ENCODE measurements around the gene GLI2.

GLI2 gene

DNA sequence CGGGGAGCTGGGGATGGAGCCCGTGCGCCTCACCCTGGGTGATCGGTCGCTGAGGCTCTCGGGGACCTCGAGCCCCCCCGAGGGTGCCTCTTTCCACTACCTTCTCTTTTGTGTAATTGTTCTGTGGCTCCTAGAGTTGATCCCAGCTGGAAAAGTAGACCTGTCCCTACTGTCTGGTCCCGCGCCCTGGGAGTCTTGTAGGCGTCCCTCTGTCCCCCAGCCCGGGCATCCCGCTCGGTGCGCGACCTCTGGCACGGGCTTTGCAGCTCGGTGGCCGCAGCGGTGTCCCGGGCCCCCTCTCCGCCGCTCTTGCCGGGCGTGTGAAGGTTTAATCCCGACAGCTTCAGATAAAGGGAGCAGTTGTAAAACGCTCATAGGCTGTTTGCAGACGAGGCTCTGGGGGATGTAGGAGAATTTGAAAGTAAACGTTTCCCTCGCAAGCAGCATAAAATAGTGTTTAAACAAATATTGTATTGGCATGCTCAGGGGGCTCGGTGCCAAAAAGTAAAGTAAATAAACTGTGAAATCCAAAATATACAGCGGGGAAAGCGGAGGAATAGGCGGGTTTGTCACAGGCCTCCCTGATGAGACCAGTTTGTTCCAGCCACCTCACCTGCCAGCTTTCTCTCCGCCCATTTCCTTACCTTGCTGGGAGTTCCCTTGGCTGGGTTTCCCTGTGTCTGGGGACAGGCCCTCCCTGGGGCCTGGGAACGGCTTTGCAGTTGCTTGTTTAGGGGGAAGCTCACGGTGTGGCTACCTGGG, 1.9 kb downstream of the GLI2 start:
- DNase-seq (ENCODE audit: low read depth in 2 of 3, low spot score in 1 of 3) = no peak

DNA sequence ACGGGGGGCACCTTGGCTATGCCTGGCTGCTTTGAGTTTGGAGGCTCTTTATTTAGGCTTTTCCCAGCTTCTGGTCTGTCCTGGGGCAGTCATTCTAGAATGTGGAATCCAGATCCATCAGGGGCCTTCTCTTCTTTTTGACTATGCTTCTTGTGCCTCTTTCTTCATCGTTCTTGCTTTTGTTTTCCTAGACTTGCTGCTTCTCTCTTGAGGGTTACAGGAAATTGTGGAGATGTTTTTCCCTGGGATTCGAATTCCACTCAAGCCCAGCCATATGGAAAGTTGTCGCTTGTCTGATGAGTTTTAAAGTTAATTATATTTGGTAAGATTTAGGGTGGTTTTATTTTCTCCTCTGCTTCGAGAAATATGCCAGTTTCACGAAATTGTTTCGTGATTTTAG, 2.4 kb downstream of the GLI2 start:
- no peak for DNase-seq (ENCODE audit: low read depth in 2 of 3, low spot score in 1 of 3)

DNA sequence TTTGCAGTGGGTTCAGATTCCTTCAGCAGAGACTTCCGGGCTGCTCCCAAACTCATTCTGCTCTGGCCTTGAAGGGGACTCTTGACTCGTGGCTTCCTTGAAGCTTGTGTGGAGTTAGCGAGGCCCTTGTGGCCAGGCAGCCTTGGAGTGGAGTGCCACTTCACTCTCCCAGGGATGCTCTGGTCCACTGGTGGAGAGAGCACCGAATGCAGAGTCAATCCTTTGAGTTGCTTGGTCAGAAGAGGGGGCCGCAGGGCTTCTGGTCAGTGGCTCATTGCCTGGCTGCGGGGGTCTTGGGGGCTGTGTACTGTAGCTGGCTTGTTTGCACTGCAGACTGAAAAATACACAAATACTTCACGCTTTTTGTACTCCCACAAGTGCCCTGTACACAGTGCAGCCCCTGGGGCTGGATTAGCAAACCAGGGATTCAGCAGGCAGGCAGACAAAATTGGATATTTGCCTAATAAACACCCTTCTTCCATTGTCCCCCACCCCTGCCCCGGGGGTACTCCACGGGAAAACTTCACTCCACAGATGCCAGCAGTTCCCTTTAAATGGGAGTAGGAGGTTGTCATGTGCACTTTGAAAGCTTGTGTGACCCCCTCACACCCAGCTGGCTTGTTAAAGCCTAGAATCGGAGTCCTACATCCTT, 3.2 kb downstream of the GLI2 start:
- DNase-seq (ENCODE audit: low read depth in 2 of 3, low spot score in 1 of 3) = no peak

DNA sequence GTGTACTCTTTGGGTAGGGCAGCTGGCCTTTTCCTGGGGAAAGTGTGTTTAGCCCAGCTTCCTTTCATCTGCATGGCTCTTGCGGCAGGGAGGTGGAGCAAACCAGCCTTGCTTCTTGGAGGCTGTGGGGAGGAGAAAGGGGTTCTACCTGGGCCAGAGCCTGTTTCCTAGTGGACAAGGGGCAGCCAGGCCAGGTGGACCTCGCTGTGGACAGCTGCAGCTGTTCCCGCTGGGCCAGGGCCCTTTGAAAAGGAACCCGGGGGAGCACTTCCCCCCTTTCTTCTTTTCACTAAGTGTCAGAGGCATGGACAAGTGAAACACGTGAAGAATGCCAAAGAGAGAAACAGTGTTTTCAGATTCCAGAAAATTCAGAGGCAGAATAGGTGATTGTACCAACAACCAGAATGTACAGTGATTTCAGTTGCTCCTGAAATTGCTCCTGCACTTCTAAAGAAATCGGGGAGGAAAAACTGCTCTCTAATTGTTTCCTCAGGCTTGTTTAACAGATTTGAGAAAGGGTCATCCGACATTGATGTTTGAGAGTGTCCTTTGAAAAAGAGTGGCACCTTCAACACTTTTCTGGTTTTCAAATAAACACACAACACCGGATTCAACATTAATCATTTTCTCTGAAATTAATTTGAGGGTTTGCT, 3.9 kb downstream of the GLI2 start:
- DNase-seq (ENCODE audit: low read depth in 2 of 3, low spot score in 1 of 3) = no peak

DNA sequence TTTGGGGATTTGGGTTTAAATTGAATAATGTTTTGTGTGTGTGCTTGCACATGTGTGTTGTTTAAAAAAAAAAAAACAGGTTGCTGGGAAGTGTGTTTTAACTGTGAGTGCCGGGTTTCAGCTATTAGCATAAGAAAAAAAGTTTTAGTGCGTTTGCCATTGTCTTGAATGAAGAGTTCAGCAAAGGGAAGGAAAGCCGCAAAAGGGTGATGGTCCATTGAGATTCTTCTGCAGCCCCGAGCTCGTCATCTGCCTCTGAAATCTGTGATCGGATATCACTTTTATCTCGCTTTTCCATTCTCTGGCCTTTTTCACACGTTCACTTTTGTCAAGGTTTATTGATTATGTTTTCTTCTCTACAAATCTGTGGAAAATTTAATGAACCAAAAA, 4.7 kb downstream of the GLI2 start:
- no peak for DNase-seq (ENCODE audit: low read depth in 2 of 3, low spot score in 1 of 3)

DNA sequence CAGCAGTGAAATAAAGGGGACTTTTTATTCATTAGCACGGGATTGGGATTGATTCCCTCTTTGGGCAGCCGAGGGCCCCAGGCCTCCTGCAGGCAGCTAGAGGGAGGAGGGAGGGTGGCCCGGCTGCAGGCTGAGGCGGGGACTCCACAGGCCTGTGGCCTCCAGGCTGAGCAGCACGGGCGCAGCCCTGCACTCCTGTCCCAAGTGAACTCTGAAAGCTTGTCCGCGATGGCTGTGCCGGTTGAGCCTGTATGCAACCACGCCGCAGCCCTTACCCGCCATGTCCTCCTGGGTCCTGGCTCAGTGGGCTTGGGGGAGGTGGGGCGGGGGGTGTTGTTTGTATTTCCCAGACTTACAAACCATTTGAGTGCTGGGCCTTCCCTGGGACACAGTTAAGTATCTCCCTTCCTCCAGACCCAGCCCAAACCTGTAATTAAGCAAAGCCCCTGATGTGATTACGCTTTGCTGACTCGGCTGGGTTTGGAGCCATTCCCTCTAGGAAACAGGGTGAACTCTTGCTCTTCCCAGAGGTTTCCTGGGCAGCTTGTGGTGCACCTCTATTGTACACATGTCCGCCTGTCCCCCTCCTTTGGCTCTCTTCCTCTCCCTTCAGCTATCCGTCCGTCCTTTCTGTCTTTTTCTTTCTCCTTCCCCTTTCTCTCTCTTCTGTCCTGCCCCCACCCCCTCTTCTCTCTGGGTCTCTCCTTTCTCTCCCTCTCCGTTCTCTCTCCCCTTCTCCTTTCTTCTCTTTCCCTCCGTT, 5.3 kb downstream of the GLI2 start:
- no peak for DNase-seq (ENCODE audit: low read depth in 2 of 3, low spot score in 1 of 3)

DNA sequence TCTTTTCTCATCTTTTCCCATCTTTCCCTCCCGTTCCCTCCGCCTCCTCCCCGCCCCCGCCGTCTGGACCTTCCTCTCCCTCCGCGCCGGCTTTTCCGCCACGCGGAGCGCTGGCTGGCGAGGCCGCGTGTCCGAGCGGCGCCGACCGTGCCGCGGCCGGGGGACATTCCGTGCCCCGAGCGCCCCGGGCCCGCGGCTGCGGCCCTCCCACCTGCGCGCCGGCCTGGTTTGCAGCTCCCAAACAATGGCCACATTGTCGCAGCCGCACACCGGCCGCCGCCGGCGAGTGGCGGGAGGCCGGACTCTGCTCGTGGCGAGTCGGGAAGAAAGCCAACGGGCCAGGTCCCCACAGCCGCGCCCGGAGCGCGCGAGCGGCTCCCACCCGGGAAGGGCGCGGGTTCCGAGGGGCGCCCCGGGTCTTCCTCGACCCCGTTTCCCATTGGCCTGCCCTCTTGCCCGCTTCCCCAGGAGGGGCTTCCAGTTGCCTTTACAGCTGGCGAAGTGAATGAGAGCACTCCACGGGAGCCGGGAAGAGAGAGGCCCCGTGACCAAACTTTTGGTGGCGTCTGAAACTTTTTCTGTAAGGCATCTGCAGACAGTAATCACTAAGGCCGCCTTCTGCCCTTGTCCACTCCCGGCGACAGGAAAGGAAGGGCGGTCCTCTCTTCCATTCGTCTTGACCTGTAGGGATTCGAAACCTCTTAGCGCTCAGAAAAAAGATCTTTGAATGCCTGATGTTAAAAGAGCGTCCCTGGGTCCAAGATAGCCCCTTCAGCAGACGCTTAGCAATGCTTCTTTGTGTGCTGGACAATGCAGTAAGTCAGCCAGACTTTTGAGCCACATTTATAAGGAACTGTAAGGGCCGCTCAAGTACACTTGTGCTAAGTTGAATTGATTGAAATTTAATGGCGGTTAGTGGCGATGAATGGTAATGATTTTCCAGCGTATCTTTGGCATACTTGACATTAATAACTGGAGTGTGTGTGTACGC, 6.2 kb downstream of the GLI2 start:
- DNase-seq (ENCODE audit: low read depth in 2 of 3, low spot score in 1 of 3) = no peak

DNA sequence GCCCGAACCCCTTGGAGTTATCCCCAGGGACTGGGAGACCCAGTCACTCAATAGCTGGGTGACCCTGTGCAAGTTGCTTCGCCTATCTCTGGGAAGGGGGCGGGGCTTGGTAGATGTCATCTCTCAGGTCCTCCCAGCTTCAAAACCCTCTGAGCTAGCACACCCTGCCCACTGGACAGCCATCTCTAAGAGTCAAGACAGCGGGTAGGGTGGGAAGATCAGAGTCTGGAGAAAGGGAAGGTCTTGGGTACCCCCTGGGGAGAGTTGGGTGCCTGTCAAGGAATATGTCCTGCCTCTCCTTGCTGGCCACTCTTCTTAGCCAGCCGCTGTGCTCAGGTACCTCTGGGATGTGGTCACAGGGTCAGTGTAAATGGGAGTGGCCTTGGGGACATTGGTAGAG, 8.0 kb downstream of the GLI2 start:
- DNase-seq (ENCODE audit: low read depth in 2 of 3, low spot score in 1 of 3) = no peak

DNA sequence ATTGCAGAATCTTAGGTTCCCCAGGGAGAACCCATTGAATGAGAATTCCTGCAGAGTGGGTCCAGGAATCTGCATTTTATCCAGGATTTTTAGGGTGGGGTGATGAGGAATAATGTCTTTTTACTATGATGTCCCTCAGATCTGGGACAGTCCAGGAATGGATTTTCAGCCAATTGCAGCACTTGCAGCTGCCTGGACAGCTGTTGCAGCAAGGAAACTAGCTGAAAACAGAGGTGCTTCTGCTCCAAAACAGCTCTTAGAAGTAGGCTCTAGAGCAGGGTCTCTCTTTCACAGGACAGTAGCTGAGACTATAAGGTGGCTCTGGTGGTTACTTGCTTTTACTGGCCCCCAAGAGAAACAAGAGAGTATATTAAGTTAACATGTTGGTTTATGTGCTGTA, 9.1 kb downstream of the GLI2 start:
- no peak for DNase-seq (ENCODE audit: low read depth in 2 of 3, low spot score in 1 of 3)

DNA sequence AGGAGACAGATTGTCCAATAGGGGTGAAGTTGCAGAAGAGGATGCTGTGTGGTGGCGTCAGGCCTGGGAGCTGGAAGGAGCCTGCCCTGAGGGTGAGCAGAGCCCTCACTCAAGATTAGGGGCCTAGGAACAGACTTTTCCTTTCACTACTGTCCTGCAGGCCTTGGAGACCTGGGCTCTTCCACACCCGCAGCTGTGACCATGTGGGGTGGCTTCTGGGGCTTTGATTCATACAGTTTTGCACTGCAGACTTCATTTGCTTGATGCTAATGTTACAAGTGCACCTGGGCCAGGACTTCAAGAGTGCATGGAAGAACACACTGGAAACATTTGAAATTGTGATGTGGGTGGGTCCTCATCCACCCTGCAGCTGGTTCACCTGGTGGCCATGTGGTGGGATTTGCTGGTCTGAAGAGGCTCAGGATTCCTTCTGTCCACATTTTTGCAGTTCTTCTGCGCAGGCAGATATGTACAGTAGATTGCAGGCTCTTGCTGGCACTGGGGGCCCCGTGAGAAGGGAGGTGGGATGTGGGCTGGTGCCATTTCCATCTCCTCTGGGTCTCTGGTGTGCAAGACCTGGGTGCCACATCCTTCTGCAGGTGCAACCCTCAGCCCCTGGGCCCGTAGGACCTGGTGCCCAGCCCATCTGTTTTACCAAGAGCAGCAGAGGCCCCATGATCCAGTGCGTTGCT, 9.9 kb downstream of the GLI2 start:
- no peak for DNase-seq (ENCODE audit: low read depth in 2 of 3, low spot score in 1 of 3)

DNA sequence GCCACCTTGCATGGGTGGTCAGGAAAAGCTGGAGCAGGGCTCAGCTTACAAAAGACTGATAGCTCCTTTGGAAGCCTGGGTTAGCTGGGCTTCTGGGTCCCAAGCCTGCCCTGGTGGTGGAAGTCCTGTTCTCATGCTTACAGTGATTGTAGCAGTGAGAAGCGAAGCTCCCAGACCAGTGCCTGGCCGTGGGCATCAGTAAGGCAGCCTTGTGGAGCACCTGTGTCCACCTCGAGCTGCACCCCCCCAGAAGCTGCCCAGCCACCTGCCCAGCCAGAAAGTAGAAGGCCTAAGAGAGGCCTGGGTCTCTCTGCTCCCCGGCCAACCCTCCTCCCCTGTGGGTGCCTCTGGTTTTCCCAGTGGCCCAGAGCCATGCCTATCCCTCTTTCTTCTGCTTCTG, 10.5 kb downstream of the GLI2 start:
- no peak for DNase-seq (ENCODE audit: low read depth in 2 of 3, low spot score in 1 of 3)

DNA sequence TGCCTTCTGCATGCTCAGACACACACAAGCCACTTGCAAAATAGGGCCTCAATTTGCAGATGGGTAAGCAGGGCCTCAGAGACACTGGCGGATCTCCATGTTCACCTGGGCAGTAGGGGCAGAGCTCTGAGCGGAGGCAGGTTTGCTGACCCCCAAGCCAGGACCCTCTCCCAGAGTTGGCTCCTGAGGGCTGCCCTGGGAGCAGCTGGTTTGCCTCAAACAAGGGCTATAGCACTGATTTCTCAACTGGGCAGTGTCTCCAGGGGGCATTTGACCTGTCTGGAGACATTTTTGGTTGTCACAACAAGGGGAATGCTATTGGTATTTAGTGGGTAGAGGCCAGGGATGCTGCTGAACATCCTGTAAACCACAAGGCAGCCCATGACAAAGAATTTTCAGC, 11.6 kb downstream of the GLI2 start:
- no peak for DNase-seq (ENCODE audit: low read depth in 2 of 3, low spot score in 1 of 3)

DNA sequence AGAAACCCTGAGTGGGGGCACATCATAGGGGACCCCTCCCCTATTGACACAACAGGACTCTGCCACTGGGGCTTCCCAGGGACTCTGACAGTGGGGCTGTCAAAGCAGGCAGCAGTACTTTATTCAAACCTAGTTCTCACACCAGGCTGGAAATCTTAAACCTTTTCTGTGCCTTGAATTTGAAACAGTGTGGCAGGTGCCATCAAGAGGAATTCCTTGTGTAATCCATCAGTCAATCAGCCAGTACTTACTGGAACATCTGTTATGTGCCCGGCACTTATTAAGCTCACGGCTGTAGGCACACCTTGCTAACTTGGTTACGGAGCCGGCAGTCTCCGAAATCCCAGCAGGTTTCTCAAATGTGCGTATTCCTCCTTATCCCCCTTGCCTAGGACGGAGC, 12.0 kb downstream of the GLI2 start:
- no peak for DNase-seq (ENCODE audit: low read depth in 2 of 3, low spot score in 1 of 3)

DNA sequence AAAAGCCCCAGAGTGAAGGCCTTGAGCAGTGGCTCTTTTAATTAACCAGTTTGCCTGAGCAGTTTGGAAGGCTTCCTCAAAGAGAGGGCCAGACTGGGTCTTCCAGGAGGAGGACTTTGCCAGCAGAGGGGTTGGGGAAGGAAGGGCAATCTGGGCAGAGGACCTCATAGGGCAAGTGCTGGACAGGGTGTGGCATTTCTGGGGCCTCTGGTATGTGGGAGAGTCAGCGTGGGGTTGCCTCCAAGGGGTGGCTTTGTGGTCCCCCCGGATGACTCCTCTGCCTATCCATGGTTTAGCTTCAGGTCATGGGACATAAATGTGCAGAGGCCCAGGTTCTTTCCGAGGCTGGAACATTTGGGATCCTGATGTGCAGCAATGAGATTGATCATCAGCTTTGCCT, 12.6 kb downstream of the GLI2 start:
- DNase-seq (ENCODE audit: low read depth in 2 of 3, low spot score in 1 of 3) = no peak

DNA sequence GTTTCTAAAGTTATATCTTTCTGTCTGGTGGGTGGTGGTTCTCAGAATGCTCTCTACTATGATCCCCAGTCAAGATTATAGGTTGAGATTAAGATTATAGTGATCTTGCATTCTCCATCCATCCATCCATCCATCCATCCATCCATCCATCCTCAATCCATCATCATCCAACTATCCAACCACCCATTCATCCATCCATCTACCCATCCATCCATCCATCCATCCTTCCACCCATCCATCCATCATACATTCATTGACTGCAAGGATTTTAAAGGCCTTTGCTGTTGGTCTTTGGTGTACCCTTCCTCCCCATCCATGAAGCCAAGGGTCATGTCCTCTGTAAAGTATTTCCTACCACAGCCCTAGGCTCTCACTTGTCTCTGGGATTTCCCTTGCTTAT, 13.1 kb downstream of the GLI2 start:
- no peak for DNase-seq (ENCODE audit: low read depth in 2 of 3, low spot score in 1 of 3)

DNA sequence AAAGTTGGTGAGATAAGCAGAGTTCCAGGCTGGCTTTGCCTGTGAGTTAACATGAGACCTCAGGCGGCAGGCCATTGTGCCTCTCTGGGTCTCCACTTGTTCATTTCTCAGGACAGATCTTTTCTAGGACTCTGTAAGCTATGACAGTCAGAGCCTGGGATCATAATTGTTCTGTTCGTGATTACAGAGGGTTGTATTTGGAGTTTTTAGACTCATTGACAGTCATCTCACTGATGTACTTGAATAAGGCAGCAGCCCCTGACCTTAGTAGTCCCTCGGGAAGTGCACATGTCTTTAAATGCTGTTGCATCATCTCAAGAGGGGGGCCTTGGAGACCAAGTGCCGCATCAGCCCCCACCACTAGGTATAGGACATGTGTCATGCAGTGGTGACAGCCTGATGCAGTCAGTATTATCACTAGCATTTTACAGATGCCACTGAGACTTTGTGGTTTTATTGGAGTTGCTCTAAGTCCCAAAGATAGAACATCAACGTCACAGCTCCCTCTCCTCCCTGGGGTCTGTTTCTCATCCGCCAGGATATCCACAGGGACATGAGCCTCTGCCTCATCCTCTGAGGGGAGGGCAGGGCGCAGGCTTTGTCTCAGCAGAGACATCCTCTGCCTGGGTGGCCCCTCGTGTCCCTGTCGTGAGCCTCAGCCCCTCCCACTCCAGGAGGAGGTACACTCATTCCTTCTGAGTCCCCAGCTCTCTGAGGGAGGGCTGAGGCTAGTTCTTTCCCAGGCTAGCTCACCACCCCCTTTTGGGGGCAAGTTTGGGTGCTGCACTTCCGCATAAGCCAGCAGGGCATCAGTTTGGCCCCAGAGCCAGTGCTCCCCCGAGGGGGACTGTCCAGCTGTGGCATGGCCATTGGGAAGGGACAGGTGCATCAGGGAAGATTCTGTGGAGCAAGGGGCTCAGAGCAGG, 14.1 kb downstream of the GLI2 start:
- no peak for DNase-seq (ENCODE audit: low read depth in 2 of 3, low spot score in 1 of 3)

DNA sequence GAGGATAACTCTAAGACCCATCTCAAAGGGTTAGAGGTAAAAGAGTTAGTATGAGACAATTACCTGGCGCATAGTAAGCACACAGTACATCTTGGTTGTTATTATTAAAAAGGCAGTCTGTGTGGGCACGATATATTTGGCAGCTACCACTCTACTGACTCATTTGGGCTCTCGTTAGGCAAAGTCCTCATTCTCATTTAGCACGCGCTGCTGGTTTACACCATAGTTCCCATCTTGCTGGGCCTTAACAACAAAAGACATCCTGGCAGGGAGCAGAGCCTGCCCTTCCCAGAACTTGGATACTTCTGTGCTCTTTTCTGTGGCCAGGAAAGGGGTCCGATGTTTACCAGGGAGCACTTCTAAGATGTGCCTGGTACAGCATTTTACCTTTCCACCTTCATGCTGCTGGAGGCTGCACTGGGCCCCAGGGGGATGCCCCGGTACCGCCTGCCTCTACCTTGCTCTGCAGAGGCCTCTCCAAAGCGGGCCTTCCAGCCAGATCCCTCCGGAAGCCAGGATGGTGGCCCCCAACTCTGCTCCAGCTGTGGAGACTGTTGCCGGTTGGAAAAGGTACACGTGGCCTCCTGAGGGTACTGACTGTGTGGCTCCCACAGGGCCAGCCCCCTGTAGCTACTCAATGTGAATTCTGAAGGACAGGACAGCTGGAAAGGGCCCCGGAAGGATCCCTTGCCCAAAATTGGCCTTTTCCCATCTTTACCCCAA, 15.0 kb downstream of the GLI2 start:
- DNase-seq (ENCODE audit: low read depth in 2 of 3, low spot score in 1 of 3) = no peak

DNA sequence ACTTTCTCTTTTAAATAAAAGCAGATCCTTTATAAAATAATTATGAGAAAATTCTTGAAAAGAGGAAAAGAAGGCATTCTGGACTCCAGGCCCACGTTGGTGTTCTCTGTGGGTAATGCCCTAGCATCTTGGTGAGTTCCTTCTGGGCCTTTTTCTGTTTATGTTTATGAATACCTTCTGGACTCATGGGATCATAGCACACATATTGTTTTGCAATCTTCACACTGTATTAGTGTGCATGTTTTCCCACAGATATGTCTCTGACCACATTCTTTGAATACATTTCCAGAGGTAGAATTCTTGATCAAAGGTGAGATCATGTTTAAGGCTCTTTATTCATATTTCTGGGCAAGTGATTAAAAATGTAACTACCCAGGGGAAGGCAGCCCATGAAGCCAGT, 15.9 kb downstream of the GLI2 start:
- no peak for DNase-seq (ENCODE audit: low read depth in 2 of 3, low spot score in 1 of 3)
